Mesenchymal stem cell (in vitro differentiated cells and primary cell): Measurements from ENCODE around the gene PTBP2.

Experiments used
- DNase-seq: peaks from one replicate; pipeline ENCODE4 v3.0.0-alpha.2; 2013
- H2AFZ ChIP-seq: one replicate; pipeline ENCODE4 v1.6.1; 2013; ENCODE audit warnings: low read depth, mild to moderate bottlenecking, control low read depth, inconsistent platforms, low read length, moderate library complexity
- H2AK5ac ChIP-seq: 2 replicates; pipeline ENCODE4 v1.6.1; 2013; ENCODE audit warnings: low read length, moderate library complexity, mild to moderate bottlenecking, inconsistent platforms; ENCODE audit not compliant: severe bottlenecking
- H2BK120ac ChIP-seq: one replicate; pipeline ENCODE4 v1.6.1; 2013; ENCODE audit warnings: low read depth, mild to moderate bottlenecking, inconsistent platforms, low read length, moderate library complexity
- H2BK12ac ChIP-seq, 2 experiments: one replicate each; pipeline ENCODE4 v1.6.1; 2013; ENCODE audit warnings: inconsistent platforms in 2 of 2, low read length in 2 of 2, mild to moderate bottlenecking in 2 of 2, moderate library complexity in 2 of 2, control low read depth in 1 of 2
- H2BK15ac ChIP-seq: one replicate; pipeline ENCODE4 v1.6.1; 2013; ENCODE audit warnings: mild to moderate bottlenecking, low read depth, inconsistent platforms; ENCODE audit not compliant: poor library complexity, severe bottlenecking
- H2BK5ac ChIP-seq: 2 replicates; pipeline ENCODE4 v1.6.1; 2013; ENCODE audit warnings: low read depth, mild to moderate bottlenecking, low read length, control low read depth, inconsistent platforms; ENCODE audit not compliant: poor library complexity, severe bottlenecking
- H3K14ac ChIP-seq, 2 experiments: one replicate each; pipeline ENCODE4 v1.6.1; 2013; ENCODE audit warnings: inconsistent platforms in 2 of 2, low read length in 2 of 2, control low read depth in 1 of 2, mild to moderate bottlenecking in 1 of 2, moderate library complexity in 1 of 2
- H3K18ac ChIP-seq, 2 experiments: one replicate each; pipeline ENCODE4 v1.6.1; 2013; ENCODE audit warnings: inconsistent platforms in 2 of 2, low read length in 2 of 2, control low read depth in 1 of 2, low read depth in 1 of 2, mild to moderate bottlenecking in 1 of 2
- H3K23ac ChIP-seq, 2 experiments: one replicate each; pipeline ENCODE4 v1.6.1; 2013; ENCODE audit warnings: inconsistent platforms in 2 of 2, low read length in 2 of 2, mild to moderate bottlenecking in 2 of 2, moderate library complexity in 2 of 2, control low read depth in 1 of 2
- H3K27ac ChIP-seq: 2 replicates; pipeline ENCODE4 v1.5.1; 2013; ENCODE audit warnings: mild to moderate bottlenecking, moderate library complexity, low read length, control low read depth, inconsistent platforms; ENCODE audit not compliant: poor library complexity, severe bottlenecking
- H3K27me3 ChIP-seq, 2 experiments: 2 replicates each; pipeline versions ENCODE4 v1.6.1 to v1.7.0; 2013; ENCODE audit warnings: low read length in 2 of 2, mild to moderate bottlenecking in 2 of 2, moderate library complexity in 2 of 2, control low read depth in 1 of 2, inconsistent platforms in 1 of 2; ENCODE audit not compliant: control insufficient read depth in 1 of 2, insufficient read depth in 1 of 2
- H3K36me3 ChIP-seq, 2 experiments: 2 replicates each; pipeline versions ENCODE4 v1.6.1 to v1.7.0; 2013; ENCODE audit warnings: low read length in 2 of 2, control low read depth in 1 of 2, inconsistent platforms in 1 of 2, low read depth in 1 of 2, mild to moderate bottlenecking in 1 of 2; ENCODE audit not compliant: insufficient read depth in 2 of 2, control insufficient read depth in 1 of 2
- H3K4ac ChIP-seq, 2 experiments: one replicate each; pipeline ENCODE4 v1.6.1; 2013; ENCODE audit warnings: inconsistent platforms in 2 of 2, low read length in 2 of 2, mild to moderate bottlenecking in 2 of 2, moderate library complexity in 2 of 2, control low read depth in 1 of 2, low read depth in 1 of 2
- H3K4me1 ChIP-seq: 2 replicates; pipeline ENCODE4 v1.6.1; 2013; ENCODE audit warnings: low read depth, low read length, control low read depth; ENCODE audit not compliant: control insufficient read depth, insufficient read depth
- H3K4me2 ChIP-seq: 2 replicates; pipeline ENCODE4 v1.6.1; 2013; ENCODE audit warnings: low read length, mild to moderate bottlenecking, inconsistent platforms; ENCODE audit not compliant: poor library complexity, severe bottlenecking
- H3K4me3 ChIP-seq, 2 experiments: 2 replicates each; pipeline versions ENCODE4 v1.5.1 to v1.7.0; 2013; ENCODE audit warnings: low read length in 2 of 2, mild to moderate bottlenecking in 2 of 2, control low read depth in 1 of 2, low read depth in 1 of 2; ENCODE audit not compliant: insufficient read depth in 1 of 2
- H3K79me1 ChIP-seq: replicated peaks from 2 replicates; pipeline ENCODE4 v1.6.1; 2013; ENCODE audit warnings: mild to moderate bottlenecking, control low read depth, low read length, inconsistent platforms; ENCODE audit not compliant: poor library complexity, severe bottlenecking
- H3K9ac ChIP-seq: 2 replicates; pipeline ENCODE4 v1.7.0; 2013; ENCODE audit warnings: mild to moderate bottlenecking, low read length, moderate library complexity
- H3K9me3 ChIP-seq: 2 replicates; pipeline ENCODE4 v1.7.0; 2013; ENCODE audit warnings: mild to moderate bottlenecking, low read length; ENCODE audit not compliant: control insufficient read depth
- H4K8ac ChIP-seq: one replicate; pipeline ENCODE4 v1.6.1; 2013; ENCODE audit warnings: inconsistent platforms, mild to moderate bottlenecking, low read length, moderate library complexity
- H4K91ac ChIP-seq: one replicate; pipeline ENCODE4 v1.6.1; 2013; ENCODE audit warnings: mild to moderate bottlenecking, low read length, inconsistent platforms
- WGBS: methylation state at CpG from one replicate; pipeline ENCODE4 v1.1.7; 2013; ENCODE audit warnings: mixed read lengths; 5-methylcytosine and 5-hydroxymethylcytosine counted together

The PTBP2 gene

GRCh38 chr1:96804648-96805047, 83.1 kb downstream of the PTBP2 start:
- Histone ChIP-seq H3K36me3 (peaks cover 9 to 74% of the 10 kb centered on the region in 2 experiments), H2AK5ac (no peak overlapping the region), H3K18ac (no peak overlapping the region), H2BK5ac (no peak overlapping the region), H3K14ac (no peak overlapping the region), H3K4me1 (no peaks in the 10 kb centered on the region), H3K4me3 (no peak overlapping the region), H3K9ac (no peak overlapping the region), H2BK120ac (no peak overlapping the region), H2BK12ac (no peak overlapping the region), H2BK15ac (no peak overlapping the region), H3K79me1 (peaks cover 7% of the 10 kb centered on the region), H2AFZ (no peak overlapping the region), H3K27me3 (no peaks in the 10 kb centered on the region), H4K91ac (no peak overlapping the region), H3K23ac (no peak overlapping the region), H3K4ac (no peak overlapping the region), H3K4me2 (no peak overlapping the region), H4K8ac (no peak overlapping the region), H3K27ac (no peak overlapping the region), H3K9me3 (no peaks in the 10 kb centered on the region)
- WGBS: 65% methylated on average over 5 of the region's 5 CpGs
- no peak for DNase-seq

GRCh38 chr1:96808191-96808590, 86.6 kb downstream of the PTBP2 start:
- peak; percentile 12 for DNase-seq
- H3K36me3 ChIP-seq: peaks cover 9 to 93% of the 10 kb centered on the region in 2 experiments
- no peak overlapping the region for H3K4me3 ChIP-seq
- no peak overlapping the region for H3K18ac ChIP-seq
- H3K4me2 ChIP-seq: no peak overlapping the region
- no peak overlapping the region for H2BK120ac ChIP-seq
- H3K27ac ChIP-seq: no peak overlapping the region
- WGBS: no CpG with 5 or more reads among the region's 2 CpGs
- H2BK15ac ChIP-seq: no peak overlapping the region
- H3K23ac ChIP-seq: no peak overlapping the region
- H4K91ac ChIP-seq: no peak overlapping the region
- H3K14ac ChIP-seq: no peak overlapping the region
- no peaks in the 10 kb centered on the region for H3K27me3 ChIP-seq
- H2BK12ac ChIP-seq: no peak overlapping the region
- H2AFZ ChIP-seq: no peak overlapping the region
- no peak overlapping the region for H4K8ac ChIP-seq
- no peak overlapping the region for H3K4ac ChIP-seq
- peaks cover 8% of the 10 kb centered on the region for H3K79me1 ChIP-seq
- no peak overlapping the region for H3K9ac ChIP-seq
- H2BK5ac ChIP-seq: no peak overlapping the region
- H3K4me1 ChIP-seq: no peaks in the 10 kb centered on the region
- no peak overlapping the region for H2AK5ac ChIP-seq
- H3K9me3 ChIP-seq: no peaks in the 10 kb centered on the region

GRCh38 chr1:96815914-96816313, 94.3 kb downstream of the PTBP2 start:
- Histone ChIP-seq H3K9me3 (no peaks in the 10 kb centered on the region), H2BK15ac (no peak overlapping the region), H2BK12ac (no peak overlapping the region), H4K91ac (no peak overlapping the region), H3K14ac (no peak overlapping the region), H2AK5ac (no peak overlapping the region), H3K4me3 (no peak overlapping the region), H3K4ac (no peak overlapping the region), H3K23ac (no peak overlapping the region), H2BK120ac (no peak overlapping the region), H3K27me3 (no peaks in the 10 kb centered on the region), H3K4me2 (no peak overlapping the region), H2BK5ac (no peak overlapping the region), H3K27ac (no peak overlapping the region), H3K18ac (no peak overlapping the region), H3K79me1 (peaks cover 4% of the 10 kb centered on the region), H3K4me1 (no peaks in the 10 kb centered on the region), H2AFZ (no peak overlapping the region), H3K9ac (no peak overlapping the region), H3K36me3 (peaks cover 4 to 72% of the 10 kb centered on the region in 2 experiments), H4K8ac (no peak overlapping the region)
- WGBS: no CpG with 5 or more reads among the region's 1 CpG
- DNase-seq: no peak

- H3K14ac ChIP-seq: no peak overlapping the region
- no peak overlapping the region for H4K8ac ChIP-seq
- H3K23ac ChIP-seq: no peak overlapping the region
- H2AK5ac ChIP-seq: no peak overlapping the region
- H3K36me3 ChIP-seq: peaks cover 0 to 39% of the 10 kb centered on the region in 2 experiments
- WGBS: no CpG with 5 or more reads among the region's 1 CpG
- no peak overlapping the region for H2BK12ac ChIP-seq
- no peak overlapping the region for H3K4me3 ChIP-seq
- no peak overlapping the region for H2BK5ac ChIP-seq
- H3K27me3 ChIP-seq: no peaks in the 10 kb centered on the region
- no peak for DNase-seq
- no peak overlapping the region for H3K4ac ChIP-seq
- H3K18ac ChIP-seq: no peak overlapping the region
- H3K9ac ChIP-seq: no peak overlapping the region
- H3K4me1 ChIP-seq: no peaks in the 10 kb centered on the region
- H2AFZ ChIP-seq: no peak overlapping the region
- H3K4me2 ChIP-seq: no peak overlapping the region
- peaks cover 2% of the 10 kb centered on the region for H3K79me1 ChIP-seq
- H4K91ac ChIP-seq: no peak overlapping the region
- no peak overlapping the region for H2BK15ac ChIP-seq
- no peak overlapping the region for H3K27ac ChIP-seq
- no peak overlapping the region for H2BK120ac ChIP-seq
- H3K9me3 ChIP-seq: no peaks in the 10 kb centered on the region
Observed at GRCh38 chr1:96820107-96820506, 98.5 kb downstream of the PTBP2 start.
